SH-SY5Y (cell line): ENCODE measurements around the gene NUDT21.

ENCODE experiments used
- GATA2 ChIP-seq: IDR thresholded peaks from 2 replicates; pipeline ENCODE4 v1.6.1; 2011; ENCODE audit warnings: mild to moderate bottlenecking, low read depth, low read length
- GATA3 ChIP-seq: IDR thresholded peaks from 2 replicates; pipeline ENCODE4 v1.6.1; 2011; ENCODE audit warnings: low read depth, mild to moderate bottlenecking, low read length, moderate library complexity

- TF ChIP-seq GATA2 (no peak), GATA3 (no peak)
Measured at GRCh38 chr16:56419740-56420548, 31.2 kb downstream of the NUDT21 start.
